A549 (cell line): ENCODE measurements around the gene SNTG2.

Experiments
- CEBPB ChIP-seq, 2 experiments: fragments of >200 bp in 1 of 2; sonication (Bioruptor Twin) in 1 of 2; formaldehyde crosslinking in 1 of 2; IDR thresholded peaks; 2 replicates each; pipeline ENCODE4 v1.6.1; 2012 to 2016
- E2F6 ChIP-seq: IDR thresholded peaks from 2 replicates; pipeline ENCODE4 v1.6.1; 2012; ENCODE audit warnings: low read depth, borderline replicate concordance
- EP300 ChIP-seq, 2 experiments: fragments of >200 bp; sonication (Bioruptor Twin); formaldehyde crosslinking; IDR thresholded peaks; 2 replicates in 1 of 2; 3 replicates in 1 of 2; pipeline ENCODE4 v1.6.1; 2016 to 2017
- MAZ ChIP-seq: fragments of 150-350 bp; IDR thresholded peaks from 2 replicates; pipeline ENCODE4 v1.6.1; 2014; ENCODE audit warnings: antibody characterized with exemption, low read depth, low read length, borderline replicate concordance
- MYC ChIP-seq: IDR thresholded peaks from 2 replicates; pipeline ENCODE4 v1.6.1; 2012; ENCODE audit warnings: mild to moderate bottlenecking, inconsistent platforms, low read length, improper control_type of control experiment, borderline replicate concordance
- RAD21 ChIP-seq, 2 experiments: fragments of >200 bp in 1 of 2; sonication (Bioruptor Twin) in 1 of 2; formaldehyde crosslinking in 1 of 2; IDR thresholded peaks in 1 of 2; conservative IDR thresholded peaks in 1 of 2; 2 replicates in 1 of 2; 3 replicates in 1 of 2; pipeline ENCODE4 v1.6.1; 2012 to 2018; ENCODE audit warnings: inconsistent platforms in 1 of 2
- RCOR1 ChIP-seq: fragments of 150-350 bp; IDR thresholded peaks from 2 replicates; pipeline ENCODE4 v1.6.1; 2014; ENCODE audit warnings: antibody characterized with exemption, low read length, low read depth
- REST ChIP-seq: fragments of 200-600 bp; sonication (generic); IDR thresholded peaks from 2 replicates; pipeline ENCODE4 v1.6.1; 2016; ENCODE audit warnings: antibody characterized with exemption, mild to moderate bottlenecking, moderate library complexity
- RNF2 ChIP-seq: fragments of 200-600 bp; sonication (generic); IDR thresholded peaks from 2 replicates; pipeline ENCODE4 v1.6.1; 2016; ENCODE audit warnings: low read depth, mild to moderate bottlenecking, antibody characterized with exemption, moderate library complexity, borderline replicate concordance
- TF ChIP-seq, protein P1 (sequence below): fragments of >200 bp; sonication (Bioruptor Twin); formaldehyde crosslinking; IDR thresholded peaks from 3 replicates; pipeline ENCODE4 v1.5.1; 2016

DNA sequence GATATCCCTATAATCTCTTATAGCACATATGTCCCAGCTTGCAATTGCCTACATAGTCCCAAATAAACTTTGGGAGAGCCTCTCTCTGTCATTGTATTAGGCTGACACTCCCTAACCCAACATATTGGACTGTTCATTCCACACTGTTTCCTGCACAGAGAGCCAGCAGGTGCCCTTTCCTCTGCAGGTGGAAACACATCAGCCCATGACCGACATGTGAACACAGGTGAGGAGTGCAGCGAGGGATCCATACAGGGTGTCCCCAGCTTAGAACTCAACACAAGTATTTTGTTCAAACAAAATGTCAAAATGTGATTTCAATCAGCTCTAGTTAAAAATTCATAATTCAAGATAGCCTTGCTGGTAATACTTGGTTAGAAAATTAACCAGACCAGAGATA lies 412.7 kb downstream of the SNTG2 start:
- TF ChIP-seq RCOR1 (no peak), CEBPB (IDR thresholded peaks at IDR 0.05) (no peak), EP300 (IDR thresholded peaks at IDR 0.05) (no peak), REST (no peak), MYC (no peak), RNF2 (no peak), MAZ (no peak), RAD21 (conservative IDR thresholded peaks at IDR 0.05 in 1 of 2, IDR thresholded peaks at IDR 0.05 in 1 of 2) (no peak), E2F6 (no peak)
- TF ChIP-seq, protein P1, sequence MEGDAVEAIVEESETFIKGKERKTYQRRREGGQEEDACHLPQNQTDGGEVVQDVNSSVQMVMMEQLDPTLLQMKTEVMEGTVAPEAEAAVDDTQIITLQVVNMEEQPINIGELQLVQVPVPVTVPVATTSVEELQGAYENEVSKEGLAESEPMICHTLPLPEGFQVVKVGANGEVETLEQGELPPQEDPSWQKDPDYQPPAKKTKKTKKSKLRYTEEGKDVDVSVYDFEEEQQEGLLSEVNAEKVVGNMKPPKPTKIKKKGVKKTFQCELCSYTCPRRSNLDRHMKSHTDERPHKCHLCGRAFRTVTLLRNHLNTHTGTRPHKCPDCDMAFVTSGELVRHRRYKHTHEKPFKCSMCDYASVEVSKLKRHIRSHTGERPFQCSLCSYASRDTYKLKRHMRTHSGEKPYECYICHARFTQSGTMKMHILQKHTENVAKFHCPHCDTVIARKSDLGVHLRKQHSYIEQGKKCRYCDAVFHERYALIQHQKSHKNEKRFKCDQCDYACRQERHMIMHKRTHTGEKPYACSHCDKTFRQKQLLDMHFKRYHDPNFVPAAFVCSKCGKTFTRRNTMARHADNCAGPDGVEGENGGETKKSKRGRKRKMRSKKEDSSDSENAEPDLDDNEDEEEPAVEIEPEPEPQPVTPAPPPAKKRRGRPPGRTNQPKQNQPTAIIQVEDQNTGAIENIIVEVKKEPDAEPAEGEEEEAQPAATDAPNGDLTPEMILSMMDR = no peak
